Transverse colon (tissue), 4 donors: ENCODE results near the gene SELENOO. TPM values are rescaled to one million over a fixed set of nuclear protein-coding genes. Genes with fewer than 3 reads are reported as not detected.

Source experiments
- DNase-seq: peaks from one replicate; pipeline ENCODE4 v3.0.0-alpha.2; 2019
- H3K27ac ChIP-seq, 4 donors: fragments of 200-600 bp; sonication (generic); 2 replicates each; pipeline ENCODE4 v1.5.1; 2016 to 2018; ENCODE audit warnings: inconsistent platforms in 4 of 4
- H3K27me3 ChIP-seq: fragments of 200-600 bp; sonication (generic); 2 replicates; pipeline ENCODE4 v1.5.1; 2017; ENCODE audit warnings: inconsistent platforms
- H3K36me3 ChIP-seq, 4 donors: fragments of 200-600 bp; sonication (generic); 2 replicates each; pipeline ENCODE4 v1.5.1; 2017 to 2019; ENCODE audit warnings: inconsistent platforms in 4 of 4
- H3K4me1 ChIP-seq, 4 donors: fragments of 200-600 bp; sonication (generic); 2 replicates each; pipeline ENCODE4 v1.5.1; 2017 to 2020; ENCODE audit warnings: inconsistent platforms in 4 of 4
- H3K4me3 ChIP-seq, 4 donors: fragments of 200-600 bp; sonication (generic); 1 replicate in 1 of 4; 2 replicates in 3 of 4; pipeline versions ENCODE4 v1.5.1 to v1.6.1; 2017 to 2019; ENCODE audit warnings: inconsistent platforms in 4 of 4
- H3K9me3 ChIP-seq, 2 donors: fragments of 200-600 bp; sonication (generic); 2 replicates each; pipeline ENCODE4 v1.5.1; 2017 to 2019; ENCODE audit warnings: inconsistent platforms in 2 of 2
- CTCF ChIP-seq, 5 experiments: fragments of 200-600 bp in 3 of 5; fragments of 450-650 bp in 2 of 5; sonication (generic) in 3 of 5; IDR thresholded peaks; 1 replicate in 2 of 5; 2 replicates in 3 of 5; pipeline ENCODE4 v1.5.1; 2016 to 2017; ENCODE audit warnings: antibody characterized with exemption in 5 of 5, inconsistent platforms in 3 of 5, mild to moderate bottlenecking in 2 of 5, moderate library complexity in 1 of 5
- EP300 ChIP-seq: sonication (generic); formaldehyde crosslinking; IDR thresholded peaks from one replicate; pipeline ENCODE4 v1.6.1; 2017; ENCODE audit warnings: antibody characterized with exemption, low read depth
- POLR2A ChIP-seq: fragments of 450-650 bp; IDR thresholded peaks from one replicate; pipeline ENCODE4 v1.6.1; 2016; ENCODE audit warnings: antibody characterized with exemption, mild to moderate bottlenecking, moderate library complexity
- POLR2AphosphoS5 ChIP-seq, 3 donors: sonication (generic); formaldehyde crosslinking; IDR thresholded peaks; one replicate each; pipeline ENCODE4 v1.6.1; 2016; ENCODE audit warnings: antibody characterized with exemption in 3 of 3
- WGBS, 2 donors: methylation state at CpG; one replicate each; pipeline ENCODE4 v1.1.5; 2018; ENCODE audit warnings: low coverage in 1 of 2; 5-methylcytosine and 5-hydroxymethylcytosine counted together
- in situ Hi-C, 4 donors: fragments of 200-750 bp; cut with MboI; loops; one replicate each; pipeline versions ENCODE4 v1.15.0 to v1.15.1; 2017; ENCODE audit warnings: low sequenced_read_pairs in 3 of 4, low pct_ligation_motif_present in 1 of 4, low pct_unique_long_range_greater_than_20kb in 1 of 4
- intact Hi-C: fragments of 100-400 bp; cut with DNase I; formaldehyde crosslinking; loops from one replicate; pipeline ENCODE4 v1.15.1; 2023; ENCODE audit warnings: low total_unique reads
- total RNA-seq, 4 donors: library from RNA; depleted of rRNA; stranded (reverse); fragments of >200 nt; gene quantifications; one replicate each; pipeline ENCODE4 v1.1.0, GENCODE V29; 2016

The SELENOO gene
- total RNA-seq, 4 donors from 2014 or later: 27.3 to 91.3 (median 35.1) TPM

GRCh38 chr22:50208939-50209892, 8.4 kb downstream of the SELENOO start:
- Histone ChIP-seq H3K36me3 (peaks cover 0 to 23% (median 2%) of the 10 kb centered on the region in 4 donors), H3K4me3 (no peak overlapping the region), H3K4me1 (peaks cover 0 to 7% (median 1%) of the 10 kb centered on the region in 4 donors), H3K27me3 (no peaks in the 10 kb centered on the region), H3K27ac (no peak overlapping the region), H3K9me3 (no peaks in the 10 kb centered on the region)
- 69% methylated on average over 11 of the region's 31 CpGs; no CpG with 5 or more reads in 1 of the 2 donors for WGBS, 2 donors
- no peak for TF ChIP-seq POLR2AphosphoS5 (IDR thresholded peaks at IDR 0.05)
- no peak for TF ChIP-seq CTCF (IDR thresholded peaks at IDR 0.05)
- TF ChIP-seq EP300: no peak
- no peak for TF ChIP-seq POLR2A
- intact Hi-C loops: no loop called here
- in situ Hi-C loops: loop anchor here in 1 of 4 donors (10.0 kb wide), 1 partner anchor 64 kb away; no protein-coding TSS in a partner anchor
- DNase-seq: peak; percentile 8

GRCh38 chr22:50209893-50210292, 9.1 kb downstream of the SELENOO start:
- H3K27me3 ChIP-seq: no peaks in the 10 kb centered on the region
- H3K4me3 ChIP-seq: no peak overlapping the region
- no peak overlapping the region for H3K27ac ChIP-seq
- H3K36me3 ChIP-seq: peaks cover 0 to 23% (median 2%) of the 10 kb centered on the region in 4 donors
- no peaks in the 10 kb centered on the region for H3K9me3 ChIP-seq
- 0 to 57% methylated on average over 1 to 20 of the region's 20 CpGs for WGBS, 2 donors
- TF ChIP-seq CTCF (IDR thresholded peaks at IDR 0.05) (peak; percentile 84 to 90 (median 87)), POLR2A (no peak), POLR2AphosphoS5 (IDR thresholded peaks at IDR 0.05) (no peak), EP300 (no peak)
- peak; percentile 68 for DNase-seq
- peaks cover 0 to 7% (median 1%) of the 10 kb centered on the region in 4 donors for H3K4me1 ChIP-seq
- in situ Hi-C loops: loop anchor here in 2 of 4 donors (10.0 kb wide), 1 partner anchor 65 kb away; no protein-coding TSS in a partner anchor
- intact Hi-C loops: loop anchor here (5.0 kb wide), 1 partner anchor 58 kb away; no protein-coding TSS in a partner anchor

GRCh38 chr22:50210378-50211139, 9.7 kb downstream of the SELENOO start:
- intact Hi-C loops (loop anchor here (5.0 kb wide), 1 partner anchor 58 kb away; no protein-coding TSS in a partner anchor), in situ Hi-C loops (loop anchor here in 1 of 4 donors (10.0 kb wide), 1 partner anchor 66 kb away; no protein-coding TSS in a partner anchor)
- DNase-seq: peak; percentile 8
- no peak overlapping the region for H3K4me3 ChIP-seq
- 92% methylated on average over 31 of the region's 32 CpGs; no CpG with 5 or more reads in 1 of the 2 donors for WGBS, 2 donors
- H3K27me3 ChIP-seq: no peaks in the 10 kb centered on the region
- H3K36me3 ChIP-seq: peaks cover 0 to 24% (median 2%) of the 10 kb centered on the region in 4 donors
- H3K27ac ChIP-seq: no peak overlapping the region
- H3K4me1 ChIP-seq: peaks cover 0 to 7% (median 1%) of the 10 kb centered on the region in 4 donors
- H3K9me3 ChIP-seq: no peaks in the 10 kb centered on the region
- TF ChIP-seq CTCF (IDR thresholded peaks at IDR 0.05) (no peak), POLR2A (no peak), EP300 (no peak), POLR2AphosphoS5 (IDR thresholded peaks at IDR 0.05) (no peak)
